ENCODE measurements around the gene HK1. TPM values are rescaled to one million over a fixed set of nuclear protein-coding genes. Genes with fewer than 3 reads are reported as not detected.
A peak's percentile ranks its signal among the peaks of the same experiment; 100 is the strongest.

The HK1 gene
- total RNA-seq, 1 donor from 2014 or later = 106 TPM

DNA sequence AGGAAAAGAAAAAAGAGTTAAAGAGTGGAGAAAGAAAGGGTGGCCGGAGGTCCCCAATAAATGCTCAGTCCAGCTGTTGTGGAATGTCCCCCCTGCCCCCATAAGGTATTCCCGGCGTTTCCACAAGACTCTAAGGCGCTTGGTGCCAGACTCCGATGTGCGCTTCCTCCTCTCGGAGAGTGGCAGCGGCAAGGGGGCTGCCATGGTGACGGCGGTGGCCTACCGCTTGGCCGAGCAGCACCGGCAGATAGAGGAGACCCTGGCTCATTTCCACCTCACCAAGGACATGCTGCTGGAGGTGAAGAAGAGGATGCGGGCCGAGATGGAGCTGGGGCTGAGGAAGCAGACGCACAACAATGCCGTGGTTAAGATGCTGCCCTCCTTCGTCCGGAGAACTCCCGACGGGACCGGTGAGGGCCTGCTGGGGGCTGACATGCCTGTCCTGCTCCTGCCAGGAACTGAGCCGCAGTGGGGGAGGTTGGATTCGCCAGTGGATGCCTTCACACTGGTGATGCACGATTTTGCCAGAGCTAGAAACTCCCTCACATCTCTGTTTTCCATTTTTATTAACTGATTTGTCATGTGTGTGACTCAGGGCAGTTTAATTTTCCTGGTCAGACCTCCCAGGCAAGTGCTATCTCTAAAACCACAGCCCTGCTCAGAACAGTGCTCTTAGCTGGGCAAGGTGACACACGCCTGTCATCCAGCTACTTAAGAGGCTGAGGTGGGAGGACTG is 104.3 kb downstream of the HK1 start:
- DNase-seq (ENCODE audit: extremely low spot score in 2 of 2) = no peak
- TF ChIP-seq POLR2AphosphoS5 (IDR thresholded peaks at IDR 0.05; ENCODE audit: insufficient read depth in 1 of 2, low read depth in 1 of 2) (peak; percentile 16 to 49), POLR2A (IDR thresholded peaks at IDR 0.05) (no peak)
- intact Hi-C loops (cut with DNase I) = no loop called here
- Histone ChIP-seq H3K9me3 (no peaks in the 10 kb centered on the region), H3K36me3 (peaks cover 0 to 75% of the 10 kb centered on the region in 2 donors), H3K27ac (peak overlapping the region; percentile 63), H3K4me3 (no peak overlapping the region), H3K27me3 (no peaks in the 10 kb centered on the region), H3K4me1 (peaks cover 53% of the 10 kb centered on the region)

GRCh38 chr10:69383558-69383957 is 105.3 kb downstream of the HK1 start:
- H3K4me1 ChIP-seq = peaks cover 46% of the 10 kb centered on the region
- no peak overlapping the region for H3K4me3 ChIP-seq
- TF ChIP-seq POLR2AphosphoS5 (IDR thresholded peaks at IDR 0.05; ENCODE audit: insufficient read depth in 1 of 2, low read depth in 1 of 2) = peak in 1 of 2 donors; percentile 46
- no peak for TF ChIP-seq POLR2A (IDR thresholded peaks at IDR 0.05)
- no peaks in the 10 kb centered on the region for H3K27me3 ChIP-seq
- peaks cover 0 to 76% of the 10 kb centered on the region in 2 donors for H3K36me3 ChIP-seq
- H3K9me3 ChIP-seq = no peaks in the 10 kb centered on the region
- DNase-seq (ENCODE audit: extremely low spot score in 2 of 2) = no peak
- H3K27ac ChIP-seq = peak overlapping the region; percentile 63
- intact Hi-C loops (cut with DNase I) = no loop called here

DNA sequence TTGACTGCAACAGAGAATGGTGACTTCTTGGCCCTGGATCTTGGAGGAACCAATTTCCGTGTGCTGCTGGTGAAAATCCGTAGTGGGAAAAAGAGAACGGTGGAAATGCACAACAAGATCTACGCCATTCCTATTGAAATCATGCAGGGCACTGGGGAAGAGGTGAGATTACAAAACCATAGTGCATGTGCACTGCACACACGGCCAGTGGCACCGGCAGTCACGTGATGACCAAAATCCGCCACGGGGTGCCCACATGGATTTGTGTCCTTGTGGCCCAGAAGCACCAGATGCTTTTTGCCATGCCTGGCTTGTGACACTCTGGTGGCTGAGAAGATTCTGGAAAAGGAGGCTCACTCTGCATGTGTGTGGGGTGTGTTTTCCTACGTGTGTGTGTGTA is 106.0 kb downstream of the HK1 start:
- Histone ChIP-seq H3K27me3 (no peaks in the 10 kb centered on the region), H3K4me1 (peaks cover 49% of the 10 kb centered on the region), H3K27ac (peak overlapping the region; percentile 63), H3K4me3 (no peak overlapping the region), H3K9me3 (no peaks in the 10 kb centered on the region), H3K36me3 (peaks cover 0 to 74% of the 10 kb centered on the region in 2 donors)
- TF ChIP-seq POLR2AphosphoS5 (IDR thresholded peaks at IDR 0.05; ENCODE audit: insufficient read depth in 1 of 2, low read depth in 1 of 2) (no peak), POLR2A (IDR thresholded peaks at IDR 0.05) (no peak)
- TF ChIP-seq, protein P1, sequence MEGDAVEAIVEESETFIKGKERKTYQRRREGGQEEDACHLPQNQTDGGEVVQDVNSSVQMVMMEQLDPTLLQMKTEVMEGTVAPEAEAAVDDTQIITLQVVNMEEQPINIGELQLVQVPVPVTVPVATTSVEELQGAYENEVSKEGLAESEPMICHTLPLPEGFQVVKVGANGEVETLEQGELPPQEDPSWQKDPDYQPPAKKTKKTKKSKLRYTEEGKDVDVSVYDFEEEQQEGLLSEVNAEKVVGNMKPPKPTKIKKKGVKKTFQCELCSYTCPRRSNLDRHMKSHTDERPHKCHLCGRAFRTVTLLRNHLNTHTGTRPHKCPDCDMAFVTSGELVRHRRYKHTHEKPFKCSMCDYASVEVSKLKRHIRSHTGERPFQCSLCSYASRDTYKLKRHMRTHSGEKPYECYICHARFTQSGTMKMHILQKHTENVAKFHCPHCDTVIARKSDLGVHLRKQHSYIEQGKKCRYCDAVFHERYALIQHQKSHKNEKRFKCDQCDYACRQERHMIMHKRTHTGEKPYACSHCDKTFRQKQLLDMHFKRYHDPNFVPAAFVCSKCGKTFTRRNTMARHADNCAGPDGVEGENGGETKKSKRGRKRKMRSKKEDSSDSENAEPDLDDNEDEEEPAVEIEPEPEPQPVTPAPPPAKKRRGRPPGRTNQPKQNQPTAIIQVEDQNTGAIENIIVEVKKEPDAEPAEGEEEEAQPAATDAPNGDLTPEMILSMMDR (IDR thresholded peaks at IDR 0.05) = no peak
- intact Hi-C loops (cut with DNase I) = no loop called here
- no peak for DNase-seq (ENCODE audit: extremely low spot score in 2 of 2)

DNA sequence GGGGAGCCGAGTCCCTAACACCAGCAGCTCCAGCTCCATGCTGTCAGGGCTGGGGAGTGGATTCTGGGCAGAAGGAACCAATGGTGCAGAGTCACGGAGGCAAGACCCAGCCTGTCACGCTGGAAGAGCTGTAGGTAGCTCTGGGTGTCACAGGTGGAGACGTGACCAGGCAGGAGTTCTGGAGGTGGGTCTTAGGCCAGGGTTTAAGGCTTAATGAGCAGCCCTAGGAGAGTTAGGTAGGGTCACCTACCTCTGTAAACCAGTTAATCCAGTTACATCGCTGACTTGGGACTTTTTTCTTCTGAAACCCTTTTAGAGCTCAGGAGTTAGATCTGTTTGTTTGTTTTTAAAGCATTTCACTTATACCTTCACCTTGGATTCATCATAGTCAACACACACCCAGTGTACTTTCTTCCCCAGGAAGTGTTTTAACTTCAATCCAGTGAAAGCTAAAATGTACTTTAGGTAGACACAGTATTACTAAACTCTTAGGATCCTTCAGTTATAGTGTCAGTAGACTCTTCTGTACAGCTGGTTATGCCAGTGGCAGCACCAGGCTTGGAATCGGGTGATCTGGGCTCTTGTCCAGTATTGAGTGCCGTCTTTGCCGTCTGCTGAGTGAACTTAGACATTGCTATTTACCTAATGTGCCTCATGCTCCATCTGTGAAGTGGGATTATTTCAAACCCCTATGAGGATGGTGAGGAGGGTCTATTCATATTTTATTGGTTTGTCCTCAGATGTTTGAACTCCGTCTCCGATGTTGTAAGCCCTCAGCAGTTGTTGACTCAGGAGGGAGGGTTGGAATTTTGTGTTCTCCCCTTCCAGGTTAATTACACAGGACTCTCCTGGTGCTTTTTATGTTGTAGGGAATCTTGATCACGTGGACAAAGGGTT is 107.4 kb downstream of the HK1 start:
- H3K36me3 ChIP-seq = peaks cover 0 to 68% of the 10 kb centered on the region in 2 donors
- peaks cover 63% of the 10 kb centered on the region for H3K4me1 ChIP-seq
- H3K4me3 ChIP-seq = no peak overlapping the region
- peak overlapping the region; percentile 63 for H3K27ac ChIP-seq
- intact Hi-C loops (cut with DNase I) = no loop called here
- H3K27me3 ChIP-seq = no peaks in the 10 kb centered on the region
- DNase-seq (ENCODE audit: extremely low spot score in 2 of 2) = no peak
- no peak for TF ChIP-seq POLR2A (IDR thresholded peaks at IDR 0.05)
- peak; percentile 34 to 59 for TF ChIP-seq POLR2AphosphoS5 (IDR thresholded peaks at IDR 0.05; ENCODE audit: insufficient read depth in 1 of 2, low read depth in 1 of 2)
- no peaks in the 10 kb centered on the region for H3K9me3 ChIP-seq

DNA sequence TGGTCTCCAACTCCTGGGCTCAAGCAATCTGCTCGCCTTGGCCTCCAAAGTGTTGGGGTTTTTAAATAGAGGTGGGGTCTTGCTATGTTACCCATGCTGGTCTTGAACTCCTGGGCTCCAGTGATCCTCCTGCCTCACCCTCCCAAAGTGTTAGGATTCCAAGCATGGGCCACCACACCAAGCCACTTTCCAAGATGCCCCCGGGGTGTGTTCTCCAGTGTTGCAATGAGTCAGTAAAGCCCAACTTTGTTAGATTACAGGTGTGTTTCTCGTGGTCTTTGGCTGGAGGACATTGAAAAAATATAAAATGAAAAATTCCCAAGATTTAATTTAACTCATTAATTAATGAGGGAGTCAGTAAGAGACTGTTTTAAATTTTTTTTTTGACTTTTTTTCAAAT is 109.2 kb downstream of the HK1 start:
- H3K4me3 ChIP-seq = no peak overlapping the region
- no peak for DNase-seq (ENCODE audit: extremely low spot score in 2 of 2)
- no peaks in the 10 kb centered on the region for H3K9me3 ChIP-seq
- peaks cover 66% of the 10 kb centered on the region for H3K4me1 ChIP-seq
- no peak for TF ChIP-seq POLR2A (IDR thresholded peaks at IDR 0.05)
- no peak for TF ChIP-seq POLR2AphosphoS5 (IDR thresholded peaks at IDR 0.05; ENCODE audit: insufficient read depth in 1 of 2, low read depth in 1 of 2)
- TF ChIP-seq, protein P1 (IDR thresholded peaks at IDR 0.05) = no peak
- H3K27ac ChIP-seq = peak overlapping the region; percentile 63
- peaks cover 0 to 67% of the 10 kb centered on the region in 2 donors for H3K36me3 ChIP-seq
- no peaks in the 10 kb centered on the region for H3K27me3 ChIP-seq
- intact Hi-C loops (cut with DNase I) = no loop called here

DNA sequence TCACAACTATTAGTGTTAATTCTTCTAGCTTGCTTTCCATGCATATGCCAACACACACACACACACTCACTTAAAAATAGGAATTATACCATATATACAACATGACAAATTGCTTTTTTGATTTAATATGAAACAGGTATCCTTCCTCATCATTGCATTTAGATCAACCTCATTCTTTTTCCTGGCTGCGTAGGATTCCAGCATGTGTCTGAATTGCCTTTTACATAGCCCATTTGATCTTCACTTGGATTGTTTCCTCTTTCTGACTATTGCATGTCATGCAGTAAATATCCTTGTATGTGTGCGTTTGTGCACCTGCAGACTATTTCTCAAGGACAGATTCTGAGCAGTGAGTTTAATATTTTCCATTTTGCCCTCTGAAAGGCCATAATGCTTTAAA is 110.2 kb downstream of the HK1 start:
- no peak for DNase-seq (ENCODE audit: extremely low spot score in 2 of 2)
- Histone ChIP-seq H3K36me3 (peaks cover 0 to 60% of the 10 kb centered on the region in 2 donors), H3K4me3 (no peak overlapping the region), H3K27ac (no peak overlapping the region), H3K27me3 (no peaks in the 10 kb centered on the region), H3K4me1 (peaks cover 59% of the 10 kb centered on the region), H3K9me3 (no peaks in the 10 kb centered on the region)
- intact Hi-C loops (cut with DNase I) = no loop called here
- TF ChIP-seq POLR2A (IDR thresholded peaks at IDR 0.05) = no peak
